Upper lobe of right lung (tissue), 1 donor: ENCODE data around the gene PTTG1IP. TPM values are rescaled to one million over a fixed set of nuclear protein-coding genes. Genes with fewer than 3 reads are reported as not detected.

Source experiments
- ATAC-seq: fragments of 200-7000 bp; cut with Tn5 transposase; one replicate; pipeline ENCODE4 v1.9.1; 2020; ENCODE audit warnings: mild to moderate bottlenecking, moderate library complexity
- DNase-seq: peaks from one replicate; pipeline ENCODE4 v3.0.0-alpha.2; 2020
- H3K27ac ChIP-seq: fragments of 200-600 bp; one replicate; pipeline ENCODE4 v1.8.0; 2022
- H3K27me3 ChIP-seq: fragments of 200-600 bp; one replicate; pipeline ENCODE4 v1.8.0; 2022; ENCODE audit warnings: mild to moderate bottlenecking
- H3K36me3 ChIP-seq: fragments of 200-600 bp; one replicate; pipeline ENCODE4 v1.8.0; 2022
- H3K4me1 ChIP-seq: fragments of 200-600 bp; one replicate; pipeline ENCODE4 v1.8.0; 2022
- H3K4me3 ChIP-seq: fragments of 200-600 bp; one replicate; pipeline ENCODE4 v1.8.0; 2022; ENCODE audit warnings: mild to moderate bottlenecking
- H3K9me3 ChIP-seq: fragments of 200-600 bp; one replicate; pipeline ENCODE4 v1.8.0; 2022
- CTCF ChIP-seq: fragments of 200-600 bp; IDR thresholded peaks from one replicate; pipeline ENCODE4 v1.8.0; 2022; ENCODE audit warnings: antibody characterized with exemption
- intact Hi-C: fragments of 100-400 bp; cut with DNase I; formaldehyde crosslinking; loops from one replicate; pipeline ENCODE4 v1.11.0; 2022
- total RNA-seq: library from RNA; stranded (reverse); fragmentation: NEBNext Ultra II Directional; extraction: Animal tissue kit (Norgen Biotek cat#: 25700); gene quantifications from one replicate; pipeline ENCODE4 v1.2.1, GENCODE V29; 2021
- donor health status: DM: no; HTN: yes; CAD: no; lungs with severe emphysema.

Gene PTTG1IP
- total RNA-seq, 1 donor from 2014 or later = 244 TPM

- no peak for TF ChIP-seq CTCF
- no peaks in the 10 kb centered on the region for H3K4me1 ChIP-seq
- no peak overlapping the region for H3K27ac ChIP-seq
- H3K36me3 ChIP-seq = peaks cover 5% of the 10 kb centered on the region
- H3K27me3 ChIP-seq = no peaks in the 10 kb centered on the region
- DNase-seq = no peak
- H3K4me3 ChIP-seq = no peak overlapping the region
- intact Hi-C loops = no loop called here
- ATAC-seq = no peak
- no peaks in the 10 kb centered on the region for H3K9me3 ChIP-seq
Measured at GRCh38 chr21:44888581-44889550, 15.4 kb upstream of the PTTG1IP start.

- ATAC-seq (no peak), DNase-seq (no peak)
- no peaks in the 10 kb centered on the region for H3K9me3 ChIP-seq
- H3K27me3 ChIP-seq = no peaks in the 10 kb centered on the region
- no peak overlapping the region for H3K4me3 ChIP-seq
- peaks cover 5% of the 10 kb centered on the region for H3K36me3 ChIP-seq
- no peak overlapping the region for H3K27ac ChIP-seq
- TF ChIP-seq CTCF = no peak
- H3K4me1 ChIP-seq = no peaks in the 10 kb centered on the region
- intact Hi-C loops = no loop called here
Measured at GRCh38 chr21:44887807-44888580, 14.5 kb upstream of the PTTG1IP start.

GRCh38 chr21:44887126-44887806 lies 13.8 kb upstream of the PTTG1IP start:
- DNase-seq = no peak
- intact Hi-C loops = no loop called here
- no peak overlapping the region for H3K4me3 ChIP-seq
- no peak for TF ChIP-seq CTCF
- no peak overlapping the region for H3K27ac ChIP-seq
- ATAC-seq = no peak
- H3K27me3 ChIP-seq = no peaks in the 10 kb centered on the region
- peaks cover 5% of the 10 kb centered on the region for H3K36me3 ChIP-seq
- no peaks in the 10 kb centered on the region for H3K4me1 ChIP-seq
- no peaks in the 10 kb centered on the region for H3K9me3 ChIP-seq

- DNase-seq (no peak), ATAC-seq (no peak)
- intact Hi-C loops = no loop called here
- Histone ChIP-seq H3K36me3 (peaks cover 5% of the 10 kb centered on the region), H3K27me3 (no peaks in the 10 kb centered on the region), H3K4me1 (peaks cover 7% of the 10 kb centered on the region), H3K4me3 (no peak overlapping the region), H3K27ac (no peak overlapping the region), H3K9me3 (no peaks in the 10 kb centered on the region)
- TF ChIP-seq CTCF = no peak
Measured at GRCh38 chr21:44886113-44887075, 12.9 kb upstream of the PTTG1IP start.

GRCh38 chr21:44885615-44886014 lies 12.1 kb upstream of the PTTG1IP start:
- Histone ChIP-seq H3K9me3 (no peaks in the 10 kb centered on the region), H3K27me3 (no peaks in the 10 kb centered on the region), H3K36me3 (peaks cover 5% of the 10 kb centered on the region), H3K27ac (no peak overlapping the region), H3K4me3 (no peak overlapping the region), H3K4me1 (peaks cover 15% of the 10 kb centered on the region)
- intact Hi-C loops = no loop called here
- no peak for ATAC-seq
- no peak for TF ChIP-seq CTCF
- DNase-seq = no peak
